Activated naive CD4-positive, alpha-beta T cell treated with anti-CD3 and anti-CD28 coated beads, Interleukin-2, amount 50 U/mL, for 24 hours (primary cell): ENCODE results near the gene HSD17B1.

Experiments
- H3K27ac Mint-ChIP-seq: one replicate; pipeline ENCODE4 v1.8.0; 2021; ENCODE audit warnings: mild to moderate bottlenecking, mixed read lengths
- H3K27me3 Mint-ChIP-seq: one replicate; pipeline ENCODE4 v1.8.0; 2021; ENCODE audit warnings: mixed read lengths
- H3K36me3 Mint-ChIP-seq: one replicate; pipeline ENCODE4 v1.8.0; 2021; ENCODE audit warnings: mixed read lengths
- H3K4me1 Mint-ChIP-seq: one replicate; pipeline ENCODE4 v1.8.0; 2021; ENCODE audit warnings: mixed read lengths
- H3K4me3 Mint-ChIP-seq: one replicate; pipeline ENCODE4 v1.8.0; 2021; ENCODE audit warnings: mild to moderate bottlenecking, mixed read lengths
- H3K9me3 Mint-ChIP-seq: one replicate; pipeline ENCODE4 v1.8.0; 2021; ENCODE audit warnings: mixed read lengths

Gene HSD17B1

DNA sequence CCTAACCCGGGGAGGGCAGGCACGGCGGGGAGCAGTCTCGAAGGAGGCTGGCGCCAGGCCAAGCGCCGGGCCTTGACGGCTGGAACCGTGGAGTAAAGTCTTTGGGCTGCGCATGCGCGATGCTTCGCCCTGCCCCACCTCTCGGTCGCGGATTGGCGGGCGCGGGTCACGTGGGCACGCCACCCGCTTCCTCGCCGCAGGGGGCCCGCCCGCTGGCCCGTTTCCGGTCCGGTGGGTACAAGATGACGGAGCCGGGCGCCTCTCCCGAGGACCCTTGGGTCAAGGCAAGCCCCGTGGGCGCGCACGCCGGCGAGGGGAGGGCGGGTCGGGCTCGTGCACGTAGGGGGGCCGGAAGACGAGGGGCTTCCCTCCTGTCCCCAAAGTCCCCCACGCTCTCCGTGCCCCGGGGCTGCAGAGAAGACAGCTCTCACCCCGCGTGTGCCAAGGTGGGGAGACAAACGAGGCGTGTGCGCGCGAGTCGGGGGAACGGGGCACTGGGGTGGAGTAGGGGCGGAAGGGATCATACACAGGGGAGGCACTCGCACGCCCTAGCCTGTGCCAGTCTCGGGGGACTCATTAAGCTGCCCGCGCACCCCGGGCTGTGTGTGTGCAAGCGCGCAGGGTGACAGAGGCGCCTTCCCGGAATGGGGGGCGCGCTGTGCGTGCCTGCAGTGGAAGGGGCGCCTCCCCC lies 14.3 kb downstream of the HSD17B1 start, which contains the start of gene MLX:
TSS of gene MLX (plus strand) at position 218 of the 691 bp plus-strand sequence. CDS start at position 243, 25 bp downstream.
- Mint-ChIP-seq H3K27me3 (no peaks in the 10 kb centered on the region), H3K9me3 (no peaks in the 10 kb centered on the region), H3K36me3 (peaks cover 12% of the 10 kb centered on the region), H3K27ac (peak within 1 kb of the TSS; percentile 96), H3K4me3 (peak within 1 kb of the TSS; percentile 97), H3K4me1 (peaks cover 38% of the 10 kb centered on the region)

DNA sequence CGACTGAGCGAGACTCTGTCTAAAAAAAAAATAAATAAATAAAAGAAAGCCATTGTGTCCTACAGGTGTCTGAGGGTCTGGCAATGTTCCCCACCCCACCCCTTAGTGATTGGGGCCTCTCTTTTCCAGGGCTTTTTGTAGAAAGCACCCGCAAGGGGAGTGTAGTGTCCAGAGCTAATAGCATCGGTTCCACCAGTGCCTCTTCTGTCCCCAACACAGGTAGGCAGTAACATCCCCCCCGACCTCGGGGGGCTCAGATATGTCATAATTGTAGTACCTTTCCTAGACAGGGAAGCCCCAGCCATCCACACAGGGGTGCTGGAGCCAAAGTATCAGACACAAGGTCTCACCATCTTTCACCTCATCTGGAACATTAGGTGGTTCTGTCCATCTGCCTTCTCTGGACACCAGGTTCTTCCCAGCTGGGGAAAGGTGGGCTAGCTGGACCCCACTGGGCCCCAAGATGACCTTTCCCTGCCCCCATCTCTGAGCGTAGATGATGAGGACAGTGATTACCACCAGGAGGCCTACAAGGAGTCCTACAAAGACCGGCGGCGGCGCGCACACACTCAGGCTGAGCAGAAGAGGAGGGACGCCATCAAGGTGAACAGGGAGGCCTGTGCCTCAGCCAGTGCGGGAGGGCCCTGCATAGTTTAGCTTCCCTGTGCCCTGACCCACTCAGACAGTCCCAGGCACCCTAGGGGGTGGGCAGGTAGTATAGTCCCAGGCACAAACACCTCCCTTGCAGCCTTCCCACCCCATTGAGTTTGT lies 15.8 kb downstream of the HSD17B1 start:
- Mint-ChIP-seq H3K9me3 (no peaks in the 10 kb centered on the region), H3K27me3 (no peaks in the 10 kb centered on the region), H3K36me3 (peaks cover 16% of the 10 kb centered on the region), H3K4me3 (peak overlapping the region; percentile 65), H3K4me1 (peaks cover 34% of the 10 kb centered on the region), H3K27ac (peak overlapping the region; percentile 35)

DNA sequence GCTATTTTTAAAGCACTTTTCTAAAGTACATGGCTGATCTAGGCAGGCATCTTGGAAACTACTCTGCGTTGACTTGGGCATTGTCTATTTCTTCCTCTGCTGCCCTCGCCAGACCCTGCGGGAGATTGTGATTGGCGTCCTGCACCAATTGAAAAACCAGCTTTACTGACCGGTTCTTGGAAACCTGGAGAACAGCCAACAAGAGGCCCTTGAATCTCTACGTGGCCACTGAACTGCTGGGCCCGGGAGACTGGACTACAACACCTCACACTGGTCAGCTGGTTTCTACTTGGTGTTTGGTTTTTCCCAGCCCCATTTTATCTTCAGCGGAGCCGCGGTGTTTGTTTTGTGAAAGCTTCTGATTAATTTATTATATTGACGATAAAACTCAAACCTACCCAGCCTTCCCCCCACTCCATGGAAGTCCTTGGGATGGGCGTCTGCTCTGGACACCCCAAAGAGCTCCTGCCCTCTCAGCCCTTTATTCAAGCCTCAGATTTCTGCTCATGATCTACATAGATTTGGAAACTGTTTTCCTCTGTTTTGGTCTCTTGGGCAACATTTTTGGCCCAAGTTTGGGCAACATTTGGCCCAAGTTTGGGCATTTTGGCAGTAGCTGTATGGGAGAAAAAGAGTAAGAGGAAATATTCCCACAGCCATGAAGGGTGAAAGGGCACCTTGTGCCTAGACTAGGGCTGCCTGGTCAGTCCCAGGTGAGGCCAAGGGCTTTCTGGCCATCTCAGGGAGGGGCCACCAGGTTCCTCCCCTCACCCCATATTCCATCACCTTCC lies 18.9 kb downstream of the HSD17B1 start:
- no peak overlapping the region for H3K4me3 Mint-ChIP-seq
- peaks cover 34% of the 10 kb centered on the region for H3K4me1 Mint-ChIP-seq
- H3K27ac Mint-ChIP-seq = no peak overlapping the region
- H3K27me3 Mint-ChIP-seq = no peaks in the 10 kb centered on the region
- H3K9me3 Mint-ChIP-seq = no peaks in the 10 kb centered on the region
- peaks cover 19% of the 10 kb centered on the region for H3K36me3 Mint-ChIP-seq

DNA sequence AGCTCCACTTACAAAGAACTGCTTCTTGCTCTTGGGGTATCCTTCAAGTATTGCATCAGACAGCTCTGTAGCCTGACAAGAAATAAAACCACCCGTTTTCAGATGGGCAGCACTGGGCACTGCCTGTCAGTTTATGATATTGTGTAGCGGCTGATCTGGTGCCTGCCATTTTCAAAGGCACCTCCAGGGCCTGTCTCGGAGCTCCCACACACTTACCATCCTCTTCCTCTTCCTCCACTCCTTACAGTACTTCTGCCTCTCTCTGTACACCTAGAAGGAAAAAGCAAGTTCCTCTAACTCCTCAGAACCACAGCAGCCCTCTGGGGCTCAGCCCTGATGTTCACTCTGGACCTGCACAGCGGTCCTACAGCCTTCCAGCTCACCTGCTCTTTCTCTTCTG lies 20.4 kb downstream of the HSD17B1 start:
- Mint-ChIP-seq H3K36me3 (peaks cover 17% of the 10 kb centered on the region), H3K4me1 (peaks cover 39% of the 10 kb centered on the region), H3K4me3 (no peak overlapping the region), H3K9me3 (no peaks in the 10 kb centered on the region), H3K27ac (peak overlapping the region; percentile 90), H3K27me3 (no peaks in the 10 kb centered on the region)

DNA sequence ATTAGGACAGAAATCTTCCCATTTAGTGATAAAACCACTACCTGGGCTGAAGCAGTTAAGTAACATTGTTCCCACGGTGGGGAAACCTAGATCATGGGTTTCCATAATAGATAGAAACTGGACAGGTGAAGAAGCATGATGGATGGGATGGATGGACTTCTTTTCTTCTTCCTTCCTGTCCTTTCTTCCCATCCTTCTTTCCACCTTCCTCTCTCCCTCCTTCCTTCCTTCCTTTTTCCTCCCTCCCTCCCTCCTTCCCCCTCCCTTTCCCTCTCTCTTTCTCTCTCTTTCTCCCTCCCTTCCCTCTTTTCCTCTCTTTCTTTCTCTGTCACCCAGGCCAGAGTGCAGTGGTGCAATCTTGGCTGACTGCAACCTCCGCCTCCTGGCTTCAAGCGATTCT lies 21.7 kb downstream of the HSD17B1 start:
- no peak overlapping the region for H3K27ac Mint-ChIP-seq
- H3K36me3 Mint-ChIP-seq = peaks cover 15% of the 10 kb centered on the region
- no peak overlapping the region for H3K4me3 Mint-ChIP-seq
- no peaks in the 10 kb centered on the region for H3K27me3 Mint-ChIP-seq
- H3K9me3 Mint-ChIP-seq = no peaks in the 10 kb centered on the region
- H3K4me1 Mint-ChIP-seq = peaks cover 31% of the 10 kb centered on the region

DNA sequence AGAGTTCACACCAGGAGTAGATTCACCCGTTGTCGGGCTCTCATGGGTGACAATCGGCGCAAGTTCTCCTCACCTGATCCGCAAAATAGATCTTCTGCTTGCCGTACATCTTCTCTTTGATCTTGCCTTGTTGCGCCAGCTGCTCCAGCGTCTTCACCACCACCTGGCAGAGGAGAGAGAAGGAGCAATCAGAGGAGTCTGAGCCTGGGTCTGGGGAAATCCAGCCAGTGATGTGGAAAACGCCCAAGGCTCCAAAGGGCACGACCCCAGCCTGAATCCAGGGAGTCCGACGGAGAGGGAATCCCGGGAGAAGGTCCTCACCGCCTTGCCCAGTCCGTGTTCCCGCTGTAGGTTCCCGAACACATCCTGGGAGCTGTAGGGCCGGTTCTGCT lies 24.4 kb downstream of the HSD17B1 start:
- no peaks in the 10 kb centered on the region for H3K27me3 Mint-ChIP-seq
- H3K27ac Mint-ChIP-seq = peak overlapping the region; percentile 98
- peaks cover 31% of the 10 kb centered on the region for H3K4me1 Mint-ChIP-seq
- H3K36me3 Mint-ChIP-seq = peaks cover 7% of the 10 kb centered on the region
- peak overlapping the region; percentile 98 for H3K4me3 Mint-ChIP-seq
- H3K9me3 Mint-ChIP-seq = no peaks in the 10 kb centered on the region

DNA sequence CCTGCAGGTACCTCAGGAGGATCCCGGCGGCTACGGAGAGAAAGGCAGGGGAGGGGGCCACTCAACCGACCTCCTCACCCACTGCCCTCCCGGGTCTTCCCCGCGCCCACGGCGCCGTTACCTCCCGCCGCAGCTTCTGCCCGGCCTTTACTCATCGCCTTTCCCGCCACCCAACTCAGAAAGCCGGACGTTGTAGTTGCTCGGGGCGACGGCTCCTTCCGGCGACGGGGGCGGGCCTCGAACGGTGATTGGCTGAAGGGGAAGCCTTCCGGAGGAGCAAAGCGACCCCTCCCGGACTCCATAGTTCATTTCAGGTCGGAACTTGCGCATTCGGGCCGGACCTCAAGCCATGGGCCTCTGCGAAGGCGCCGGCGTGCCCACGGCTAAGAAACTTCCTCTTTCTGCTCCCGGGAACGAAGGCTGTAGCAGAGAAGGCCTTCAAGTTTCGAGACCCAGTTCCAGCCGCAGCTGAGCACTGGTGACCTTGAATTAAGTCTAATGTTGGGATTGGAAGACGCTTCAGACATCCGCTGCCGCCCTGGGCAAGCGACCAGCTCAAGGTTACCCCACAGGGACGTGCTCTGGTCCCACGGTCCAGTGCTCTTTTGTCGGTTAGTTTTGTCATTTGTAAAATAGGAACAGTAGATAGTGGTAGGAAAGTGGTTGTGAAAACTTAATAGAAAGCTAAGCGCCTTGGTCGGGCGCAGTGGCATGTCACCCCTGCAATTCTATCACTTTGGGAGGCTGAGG lies 25.0 kb downstream of the HSD17B1 start, which contains the start of gene PSMC3IP:
TSS of gene PSMC3IP (minus strand) at position 198 of the 750 bp plus-strand sequence. CDS start at position 155, 43 bp downstream.
- Mint-ChIP-seq H3K36me3 (peaks cover 7% of the 10 kb centered on the region), H3K4me1 (peaks cover 31% of the 10 kb centered on the region), H3K9me3 (no peaks in the 10 kb centered on the region), H3K27ac (peak within 1 kb of the TSS; percentile 98), H3K27me3 (no peaks in the 10 kb centered on the region), H3K4me3 (peak within 1 kb of the TSS; percentile 98)

DNA sequence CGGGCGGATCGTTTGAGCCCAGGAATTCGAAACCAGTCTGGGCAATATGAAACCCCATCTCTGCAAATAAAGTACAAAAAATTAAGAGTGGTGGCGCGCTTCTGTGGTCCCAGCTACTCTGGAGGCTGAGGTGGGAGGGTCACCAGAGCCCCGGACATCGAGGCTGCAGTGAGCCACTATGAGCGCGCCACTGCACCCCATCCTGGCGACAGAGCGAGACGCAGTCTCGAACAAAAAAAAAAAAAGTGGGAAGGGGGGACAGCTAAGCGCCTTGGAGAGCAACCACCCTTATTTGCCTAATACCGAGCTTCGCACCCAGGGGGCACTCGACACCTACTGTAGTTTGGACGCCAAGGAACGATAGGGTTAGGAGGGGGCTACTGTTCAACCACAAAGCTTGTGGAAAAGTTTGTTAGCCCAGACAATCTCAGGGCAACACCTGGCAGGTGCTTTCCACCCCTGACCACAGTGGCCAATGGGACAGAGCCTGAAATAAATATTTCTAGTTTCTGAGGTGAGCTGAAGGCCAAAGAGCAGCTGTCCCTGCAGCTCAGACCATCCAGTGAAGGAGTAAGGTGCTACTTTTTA lies 25.7 kb downstream of the HSD17B1 start:
- H3K9me3 Mint-ChIP-seq = no peaks in the 10 kb centered on the region
- peaks cover 5% of the 10 kb centered on the region for H3K36me3 Mint-ChIP-seq
- H3K27ac Mint-ChIP-seq = peak overlapping the region; percentile 98
- peaks cover 28% of the 10 kb centered on the region for H3K4me1 Mint-ChIP-seq
- H3K27me3 Mint-ChIP-seq = no peaks in the 10 kb centered on the region
- peak overlapping the region; percentile 98 for H3K4me3 Mint-ChIP-seq

DNA sequence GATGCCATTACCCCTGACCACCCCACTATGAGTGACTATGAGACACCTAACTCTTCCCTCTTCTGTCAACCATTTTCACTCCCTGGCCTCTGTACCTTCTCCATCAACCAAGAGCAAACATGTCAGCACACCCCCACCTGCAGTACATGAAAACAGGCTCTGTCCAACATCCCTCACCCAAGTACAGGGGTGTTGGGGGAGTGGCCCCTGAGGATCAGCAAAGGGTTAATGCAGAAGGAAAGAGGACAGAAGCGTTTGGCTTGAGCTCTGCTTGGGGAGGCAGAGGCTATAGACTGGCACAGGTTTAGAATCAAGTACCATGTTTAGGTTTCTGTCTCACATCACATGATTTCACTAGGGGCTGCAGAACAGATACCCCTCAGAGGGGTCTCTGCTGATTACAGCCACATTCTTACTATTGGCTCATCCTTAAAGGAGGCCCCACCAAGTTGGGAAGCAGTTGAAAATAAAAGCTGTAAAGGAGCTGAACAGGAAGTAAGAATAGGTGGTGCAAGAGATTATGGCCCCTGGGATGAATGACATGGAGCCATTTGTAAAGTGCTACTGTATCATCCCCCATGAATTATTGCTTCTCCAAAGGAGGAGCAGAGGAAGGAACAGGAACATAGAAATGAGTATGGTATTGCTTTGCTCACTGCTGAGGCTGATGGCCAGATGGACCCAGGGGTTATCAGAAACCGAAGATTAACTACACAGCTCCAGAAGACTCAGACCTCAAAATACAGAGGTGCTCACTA lies 27.2 kb downstream of the HSD17B1 start:
- Mint-ChIP-seq H3K4me1 (peaks cover 27% of the 10 kb centered on the region), H3K36me3 (peaks cover 5% of the 10 kb centered on the region), H3K27ac (peak overlapping the region; percentile 1), H3K4me3 (peak overlapping the region; percentile 46), H3K9me3 (no peaks in the 10 kb centered on the region), H3K27me3 (no peaks in the 10 kb centered on the region)

DNA sequence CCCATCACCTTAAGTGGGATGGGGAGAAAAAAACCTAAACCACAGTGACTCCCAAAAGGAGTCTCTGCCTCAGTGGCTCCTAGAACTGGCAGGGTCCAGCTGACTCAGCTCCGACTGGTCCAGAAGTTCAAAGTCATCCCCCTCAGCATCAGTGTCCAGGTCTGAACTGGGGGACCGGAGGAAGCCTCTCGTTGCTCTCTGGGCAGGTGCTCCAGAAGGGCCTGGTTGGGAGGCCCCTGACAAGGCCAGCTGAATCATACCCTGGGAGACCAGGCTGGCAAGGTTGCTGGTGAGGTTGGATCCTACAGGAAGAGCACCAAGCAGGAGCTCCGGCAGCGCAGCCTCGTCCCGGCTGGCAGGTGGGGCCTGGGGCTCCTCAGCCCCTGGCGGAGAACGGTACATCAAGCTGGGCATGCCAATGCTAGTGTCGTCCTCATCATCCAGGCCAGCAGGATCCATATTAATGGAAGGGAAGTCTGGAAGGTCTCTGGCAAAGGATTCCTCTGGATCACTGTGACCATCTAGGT lies 29.1 kb downstream of the HSD17B1 start:
- H3K4me3 Mint-ChIP-seq = no peak overlapping the region
- no peak overlapping the region for H3K27ac Mint-ChIP-seq
- no peaks in the 10 kb centered on the region for H3K9me3 Mint-ChIP-seq
- H3K4me1 Mint-ChIP-seq = peaks cover 16% of the 10 kb centered on the region
- H3K27me3 Mint-ChIP-seq = no peaks in the 10 kb centered on the region
- peaks cover 4% of the 10 kb centered on the region for H3K36me3 Mint-ChIP-seq

DNA sequence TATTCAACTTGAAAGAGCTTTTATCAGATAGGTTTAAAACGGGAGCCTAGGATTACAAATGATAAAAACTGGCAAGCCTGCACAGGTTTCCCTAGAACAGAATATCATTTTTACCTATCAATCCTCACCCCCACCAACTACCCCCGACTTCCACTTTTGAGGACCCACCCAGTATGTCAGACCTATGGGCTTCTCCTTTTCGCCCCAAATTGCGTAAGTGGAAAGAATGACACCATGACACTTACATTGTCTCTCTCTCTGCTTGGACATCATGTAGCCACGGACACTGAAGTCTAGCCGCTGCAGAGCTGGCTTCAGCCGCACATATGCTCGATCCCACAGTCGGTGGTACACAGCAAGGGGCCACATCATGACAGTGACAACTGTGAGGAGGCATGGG lies 32.2 kb downstream of the HSD17B1 start:
- no peak overlapping the region for H3K27ac Mint-ChIP-seq
- H3K36me3 Mint-ChIP-seq = peaks cover 7% of the 10 kb centered on the region
- no peaks in the 10 kb centered on the region for H3K9me3 Mint-ChIP-seq
- no peak overlapping the region for H3K4me3 Mint-ChIP-seq
- peaks cover 9% of the 10 kb centered on the region for H3K4me1 Mint-ChIP-seq
- no peaks in the 10 kb centered on the region for H3K27me3 Mint-ChIP-seq

DNA sequence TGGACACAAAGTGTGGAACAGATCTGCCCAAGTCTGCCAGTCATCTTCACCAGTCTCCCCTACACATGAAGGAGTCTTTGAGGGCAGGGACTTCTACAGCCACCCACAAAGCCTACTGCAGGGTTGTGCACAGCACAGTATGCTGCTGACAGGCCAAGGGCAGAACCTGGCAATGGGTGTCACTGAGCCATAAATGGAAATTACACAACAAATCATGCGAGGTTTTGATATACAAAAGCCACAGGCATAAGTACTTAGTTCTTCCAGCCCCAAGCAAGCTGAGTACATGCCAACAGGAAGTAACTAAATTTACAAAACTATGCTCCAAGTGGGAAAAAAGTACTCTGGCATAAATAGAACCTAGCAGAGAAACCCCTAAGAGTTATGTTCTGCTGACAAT lies 32.6 kb downstream of the HSD17B1 start:
- Mint-ChIP-seq H3K36me3 (peaks cover 7% of the 10 kb centered on the region), H3K4me3 (no peak overlapping the region), H3K4me1 (peaks cover 9% of the 10 kb centered on the region), H3K27me3 (no peaks in the 10 kb centered on the region), H3K9me3 (no peaks in the 10 kb centered on the region), H3K27ac (peak overlapping the region; percentile 41)

DNA sequence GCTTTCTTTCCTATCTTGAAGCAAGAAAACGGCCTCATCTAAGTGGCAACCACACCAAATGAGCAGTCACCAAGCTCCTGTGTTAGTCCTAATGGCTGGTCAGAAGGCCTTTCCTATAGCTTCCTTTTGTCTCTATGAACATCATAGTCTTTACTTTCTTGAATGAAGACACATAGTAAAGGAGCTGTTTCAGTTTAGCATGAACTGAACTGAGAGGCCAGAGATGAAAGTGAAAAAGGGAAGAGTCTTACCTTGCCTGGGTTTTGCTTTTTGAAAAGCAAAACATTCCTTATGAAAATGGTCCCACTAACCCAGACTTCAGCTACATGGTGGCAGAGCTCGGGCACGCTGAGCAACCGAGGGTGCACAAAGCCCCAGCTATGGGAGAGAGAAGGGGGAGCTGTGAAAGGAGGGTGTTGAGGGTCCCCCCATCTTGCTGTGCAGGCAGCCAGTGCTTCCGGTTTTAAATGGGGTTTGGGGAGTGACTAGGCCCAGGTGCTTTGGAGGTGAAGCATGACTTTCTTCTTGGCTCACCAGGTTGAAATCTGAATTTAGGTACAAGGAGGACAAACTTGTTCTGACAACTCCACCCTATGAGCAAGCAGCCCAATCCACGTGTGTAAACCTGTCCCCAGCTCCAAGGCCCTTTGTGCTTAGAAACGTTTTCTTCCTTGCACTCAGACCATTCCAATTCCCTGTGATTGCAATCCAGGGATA lies 33.9 kb downstream of the HSD17B1 start:
- Mint-ChIP-seq H3K4me1 (peaks cover 9% of the 10 kb centered on the region), H3K4me3 (no peak overlapping the region), H3K36me3 (peaks cover 9% of the 10 kb centered on the region), H3K27ac (peak overlapping the region; percentile 60), H3K27me3 (no peaks in the 10 kb centered on the region), H3K9me3 (no peaks in the 10 kb centered on the region)
